ENCODE results near the gene MSMB. TPM values are rescaled to one million over a fixed set of nuclear protein-coding genes. Genes with fewer than 3 reads are reported as not detected.

Gene MSMB
- total RNA-seq, 2 donors from 2014 or later = not detected

DNA sequence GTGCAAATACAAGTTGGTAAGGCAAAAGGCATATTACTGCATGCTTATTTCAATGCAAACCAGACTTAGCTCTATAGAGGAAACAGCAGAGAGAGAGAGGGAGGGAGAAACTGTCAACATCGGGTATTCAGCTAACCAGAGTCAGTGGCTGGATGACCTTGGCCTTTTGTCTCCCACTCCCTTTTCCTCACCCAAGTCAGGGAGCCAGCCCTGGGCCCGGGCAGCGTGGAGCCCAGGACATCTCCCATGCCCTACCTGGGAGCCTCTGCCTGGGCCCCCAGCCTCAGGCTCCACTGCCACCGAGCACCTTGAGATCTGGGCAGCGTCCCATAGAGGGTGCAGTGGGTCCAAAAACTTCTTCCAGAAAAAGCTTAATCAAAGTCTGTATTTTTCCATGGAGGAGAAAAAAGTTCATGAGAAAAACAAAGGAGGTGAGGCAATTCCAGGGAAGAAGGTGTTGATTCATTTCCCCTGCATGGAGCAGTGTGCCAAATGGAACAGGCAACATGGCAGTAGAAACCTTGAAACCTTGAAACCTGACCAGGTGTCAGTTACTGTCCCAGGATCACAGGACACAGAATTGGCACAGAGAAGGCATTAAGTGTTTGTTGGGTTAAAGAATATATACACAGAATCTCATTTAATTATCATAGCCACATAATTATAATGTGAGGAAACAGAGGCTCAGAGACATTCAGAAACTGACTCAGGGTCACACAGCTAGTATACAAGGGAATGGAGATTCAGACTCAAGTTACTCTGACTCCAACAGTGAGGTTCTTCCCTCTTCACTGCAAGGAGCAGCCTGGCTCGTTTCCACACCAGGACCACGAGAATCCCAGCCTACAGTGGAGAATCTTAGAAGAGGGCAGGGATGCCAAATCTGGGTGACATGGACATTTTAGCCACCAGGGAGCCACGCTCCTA is 9.9 kb downstream of the MSMB start:
- no peak for ATAC-seq
- H3K36me3 Mint-ChIP-seq = no peaks in the 10 kb centered on the region
- peaks cover 0 to 8% of the 10 kb centered on the region in 2 donors for H3K27me3 Mint-ChIP-seq
- H3K9me3 Mint-ChIP-seq = no peaks in the 10 kb centered on the region
- DNase-seq (ENCODE audit: low spot score) = no peak
- H3K4me1 Mint-ChIP-seq (ENCODE audit: low read depth in 2 of 2) = peaks cover 0 to 2% of the 10 kb centered on the region in 2 donors
- no peak overlapping the region for H3K27ac Mint-ChIP-seq
- H3K4me3 Mint-ChIP-seq = no peak overlapping the region

DNA sequence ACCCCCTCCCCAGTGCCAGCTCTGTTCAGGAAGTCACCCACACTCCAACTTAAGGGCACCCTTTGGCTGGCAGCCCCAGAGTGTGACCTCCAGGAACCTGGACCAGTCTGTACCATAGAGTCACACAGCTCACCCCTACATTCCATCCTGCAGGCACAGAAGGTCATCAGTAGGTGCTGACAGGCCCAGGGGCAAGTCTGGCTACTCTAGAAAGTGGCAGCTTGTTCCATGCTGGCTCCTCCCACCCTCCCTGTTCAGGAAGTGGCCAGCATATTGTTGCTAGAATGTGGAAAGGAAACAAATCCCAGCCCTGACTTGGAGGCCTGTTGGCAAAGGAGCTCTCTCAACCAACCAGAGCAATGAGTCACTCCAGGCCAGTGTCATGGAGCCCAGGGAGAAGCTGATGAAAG is 12.5 kb downstream of the MSMB start:
- Mint-ChIP-seq H3K27me3 (peaks cover 0 to 8% of the 10 kb centered on the region in 2 donors), H3K27ac (no peak overlapping the region), H3K4me3 (no peak overlapping the region), H3K4me1 (ENCODE audit: low read depth in 2 of 2) (peaks cover 17% of the 10 kb centered on the region in 2 donors), H3K9me3 (no peaks in the 10 kb centered on the region), H3K36me3 (no peaks in the 10 kb centered on the region)
- ATAC-seq (no peak), DNase-seq (ENCODE audit: low spot score) (no peak)

DNA sequence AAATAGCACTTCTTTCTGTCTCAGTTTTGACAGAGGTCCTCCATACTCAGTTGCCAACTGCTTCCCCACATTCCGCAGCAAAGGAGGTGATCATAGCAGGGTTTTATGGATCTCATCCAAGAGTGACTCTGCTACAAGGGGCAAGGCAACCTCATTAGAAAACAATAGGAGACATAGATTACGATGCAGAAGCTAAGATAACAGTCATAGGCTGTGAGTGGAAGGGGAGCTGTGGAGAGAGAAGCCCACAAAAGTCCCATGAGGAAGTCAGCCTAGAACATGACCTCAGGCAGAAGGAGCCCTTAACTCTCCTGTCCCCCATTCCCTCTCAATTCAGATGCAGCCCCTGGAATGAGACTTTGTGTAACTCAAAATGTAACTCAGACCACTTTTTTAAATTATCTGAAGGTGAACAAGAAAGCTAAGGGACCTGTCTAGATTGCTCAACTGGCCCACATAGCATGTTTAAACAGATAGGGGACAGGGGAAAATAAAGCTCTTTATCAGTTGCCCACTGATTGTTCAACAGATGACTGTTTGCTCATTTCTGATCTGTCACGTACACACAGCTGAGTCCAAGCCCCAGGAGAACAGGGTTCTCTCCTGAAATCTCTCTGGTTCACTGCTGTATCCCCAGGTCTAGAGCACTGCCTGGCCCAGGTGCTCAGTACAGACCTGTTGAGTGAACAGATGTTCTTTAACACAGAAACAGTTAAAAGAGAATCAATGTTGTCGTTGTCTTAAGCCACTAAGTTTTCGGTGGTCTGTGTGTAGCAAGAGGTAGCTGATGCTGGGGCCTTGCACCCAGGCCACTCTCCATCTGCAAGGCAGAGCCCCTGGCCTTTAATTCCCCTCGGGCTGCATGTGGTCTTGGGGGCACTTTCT is 14.2 kb downstream of the MSMB start:
- DNase-seq (ENCODE audit: low spot score) (no peak), ATAC-seq (no peak)
- Mint-ChIP-seq H3K27ac (peak overlapping the region; percentile 24 to 70), H3K4me1 (ENCODE audit: low read depth in 2 of 2) (peaks cover 31 to 33% of the 10 kb centered on the region in 2 donors), H3K9me3 (no peaks in the 10 kb centered on the region), H3K27me3 (peaks cover 0 to 8% of the 10 kb centered on the region in 2 donors), H3K36me3 (no peaks in the 10 kb centered on the region), H3K4me3 (peak overlapping the region; percentile 26)

DNA sequence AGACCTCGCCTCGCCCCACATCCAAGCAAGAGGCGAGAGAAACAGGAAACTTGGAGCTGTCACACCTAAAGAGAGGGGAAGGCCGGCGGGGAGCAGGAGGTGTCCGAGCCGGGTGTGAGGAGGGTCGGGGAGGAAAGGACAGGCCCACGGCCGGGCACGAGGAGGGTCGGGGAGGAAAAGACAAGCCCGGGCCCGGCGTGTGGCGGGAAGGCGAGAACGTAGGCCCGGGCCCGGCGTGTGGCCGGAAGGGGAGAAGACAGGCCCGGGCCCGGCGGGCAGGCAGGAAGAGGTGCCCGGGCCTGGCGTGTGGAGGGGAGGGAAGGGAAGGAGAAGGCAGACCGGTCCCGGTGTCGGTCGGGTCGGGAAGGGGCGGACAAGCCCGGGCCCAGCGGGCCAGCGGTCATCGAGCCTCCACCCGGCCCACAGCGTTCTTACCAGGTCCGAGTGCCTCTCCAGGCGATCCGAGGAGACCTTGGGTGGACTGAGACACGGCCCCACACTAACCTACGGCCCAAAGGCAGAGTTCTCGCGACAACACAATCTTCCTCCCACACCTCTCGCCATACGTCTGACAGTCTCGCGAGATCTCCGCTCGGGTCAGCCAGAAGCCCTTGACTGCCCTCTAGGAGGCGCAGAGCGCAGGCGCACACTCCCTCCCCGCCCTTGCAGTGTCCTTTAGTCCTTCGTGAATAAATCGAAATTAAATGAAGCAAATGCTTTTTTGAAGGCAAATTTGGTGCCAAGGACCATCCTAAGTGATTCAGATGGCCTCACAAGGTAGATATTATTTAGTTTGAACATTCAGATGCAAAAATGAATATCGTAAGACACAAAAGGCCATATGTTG is 15.8 kb downstream of the MSMB start, which contains the start of gene NCOA4:
NCOA4 (minus strand) TSS at position 533 of the 847 bp plus-strand sequence. CDS start 13,943 bp downstream, outside the sequence.
- Mint-ChIP-seq H3K27me3 (peaks cover 0 to 3% of the 10 kb centered on the region in 2 donors), H3K27ac (peak within 1 kb of the TSS; percentile 90 to 93), H3K36me3 (no peaks in the 10 kb centered on the region), H3K4me1 (ENCODE audit: low read depth in 2 of 2) (peaks cover 43 to 45% of the 10 kb centered on the region in 2 donors), H3K4me3 (peak within 1 kb of the TSS; percentile 92), H3K9me3 (no peaks in the 10 kb centered on the region)
- DNase-seq (ENCODE audit: low spot score) (peak; percentile 97), ATAC-seq (peak; percentile 99)

DNA sequence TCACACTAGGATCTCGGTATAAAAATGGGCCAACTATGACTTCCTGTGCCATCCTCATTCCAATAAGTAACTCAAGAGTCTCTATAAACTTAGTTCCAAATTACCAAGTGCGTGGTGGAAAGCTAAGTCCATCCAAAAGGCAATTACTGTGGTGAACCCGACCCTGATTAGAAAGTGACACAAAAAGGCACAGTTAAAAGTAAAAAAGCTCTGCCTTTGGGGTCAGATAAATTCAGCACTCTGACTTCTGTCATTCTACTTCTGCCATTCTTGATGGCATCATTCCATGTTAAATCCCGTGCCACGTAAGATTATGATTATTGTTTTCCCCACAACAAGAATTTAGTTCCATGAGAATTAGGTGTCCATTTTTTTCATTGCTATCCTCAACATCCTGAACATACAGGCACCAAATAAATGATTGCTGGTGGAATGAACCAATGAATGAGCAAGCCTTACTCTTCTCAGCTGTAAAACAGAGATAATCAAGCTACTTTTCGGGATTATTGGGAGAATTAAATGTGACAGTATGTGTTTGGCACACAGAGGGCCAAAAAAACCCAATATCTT is 16.5 kb downstream of the MSMB start:
- Mint-ChIP-seq H3K36me3 (no peaks in the 10 kb centered on the region), H3K27ac (peak overlapping the region; percentile 90 to 93)
- no peak for DNase-seq (ENCODE audit: low spot score)

DNA sequence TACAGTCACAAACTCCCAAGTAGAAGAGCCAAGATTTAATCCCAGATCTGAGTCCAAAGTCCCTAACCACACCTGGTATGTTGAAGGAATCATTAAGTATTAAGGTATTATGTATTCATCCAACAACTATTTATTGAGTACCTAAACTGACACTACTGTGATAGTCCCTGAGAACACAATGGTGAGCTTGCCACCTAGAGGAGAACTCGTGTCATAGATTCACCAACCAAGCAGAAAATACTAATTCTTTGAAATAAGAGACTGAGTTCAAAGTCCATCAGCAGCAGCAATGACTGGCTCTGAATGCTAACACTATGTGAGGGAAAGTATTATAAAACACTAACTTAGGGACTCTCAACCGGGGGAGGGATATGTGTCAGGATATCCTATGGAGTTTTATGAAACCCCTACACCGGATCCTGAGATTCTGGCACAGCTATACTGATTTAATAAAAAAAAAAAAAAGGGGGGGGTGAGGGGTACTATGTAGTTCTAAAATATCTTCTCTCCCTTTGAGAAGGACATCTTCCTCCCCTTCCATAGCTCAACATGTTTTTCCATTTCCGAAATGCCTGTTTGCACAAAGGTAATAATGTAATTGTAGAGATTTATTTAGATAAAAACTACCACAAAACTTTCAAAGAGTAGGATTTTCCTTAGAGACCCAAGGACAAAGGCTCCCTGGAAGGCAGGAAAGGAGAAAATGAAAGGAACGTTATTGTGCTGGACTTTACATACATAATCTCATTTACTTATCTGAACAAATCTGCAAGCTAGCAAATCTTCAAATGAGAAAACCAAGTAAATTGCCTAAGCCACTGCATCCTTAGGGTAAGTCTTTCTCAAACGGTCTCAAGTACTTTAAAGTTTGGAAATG is 17.2 kb downstream of the MSMB start:
- H3K36me3 Mint-ChIP-seq = no peaks in the 10 kb centered on the region
- ATAC-seq (peak in 1 of 2 donors; percentile 13), DNase-seq (ENCODE audit: low spot score) (no peak)
- H3K4me1 Mint-ChIP-seq (ENCODE audit: low read depth in 2 of 2) = peaks cover 51 to 58% of the 10 kb centered on the region in 2 donors
- peak overlapping the region; percentile 90 to 93 for H3K27ac Mint-ChIP-seq
- H3K27me3 Mint-ChIP-seq = no peaks in the 10 kb centered on the region
- H3K9me3 Mint-ChIP-seq = no peaks in the 10 kb centered on the region
- peak overlapping the region; percentile 92 for H3K4me3 Mint-ChIP-seq

More for the DNA sequence above, 16.5 kb downstream of the MSMB start:
- H3K27me3 Mint-ChIP-seq = no peaks in the 10 kb centered on the region
- H3K4me1 Mint-ChIP-seq (ENCODE audit: low read depth in 2 of 2) = peaks cover 47 to 51% of the 10 kb centered on the region in 2 donors
- no peaks in the 10 kb centered on the region for H3K9me3 Mint-ChIP-seq
- no peak for ATAC-seq
- peak overlapping the region; percentile 92 for H3K4me3 Mint-ChIP-seq

DNA sequence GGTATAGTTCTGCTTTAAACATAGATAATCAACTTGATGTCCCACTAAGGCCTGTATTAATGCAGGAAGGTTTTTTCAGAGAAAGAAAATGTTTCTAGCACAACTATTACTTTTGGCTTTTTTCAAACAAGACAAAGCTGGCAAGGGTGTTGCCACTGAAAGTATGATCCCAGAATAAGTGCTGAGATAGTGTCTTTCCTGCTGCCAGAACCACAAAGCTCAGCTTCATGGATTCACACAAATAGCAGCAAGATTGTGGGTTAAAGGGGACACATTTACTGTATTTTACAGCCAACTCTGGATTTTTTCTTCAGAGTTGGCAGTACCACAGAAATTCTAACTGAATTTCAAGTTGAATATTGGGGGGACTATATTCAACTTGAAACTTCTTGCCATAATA is 20.0 kb downstream of the MSMB start:
- Mint-ChIP-seq H3K4me1 (ENCODE audit: low read depth in 2 of 2) (peaks cover 65 to 73% of the 10 kb centered on the region in 2 donors), H3K9me3 (no peaks in the 10 kb centered on the region), H3K4me3 (no peak overlapping the region), H3K27ac (no peak overlapping the region), H3K27me3 (no peaks in the 10 kb centered on the region), H3K36me3 (no peaks in the 10 kb centered on the region)
- ATAC-seq = no peak
- DNase-seq (ENCODE audit: low spot score) = no peak

DNA sequence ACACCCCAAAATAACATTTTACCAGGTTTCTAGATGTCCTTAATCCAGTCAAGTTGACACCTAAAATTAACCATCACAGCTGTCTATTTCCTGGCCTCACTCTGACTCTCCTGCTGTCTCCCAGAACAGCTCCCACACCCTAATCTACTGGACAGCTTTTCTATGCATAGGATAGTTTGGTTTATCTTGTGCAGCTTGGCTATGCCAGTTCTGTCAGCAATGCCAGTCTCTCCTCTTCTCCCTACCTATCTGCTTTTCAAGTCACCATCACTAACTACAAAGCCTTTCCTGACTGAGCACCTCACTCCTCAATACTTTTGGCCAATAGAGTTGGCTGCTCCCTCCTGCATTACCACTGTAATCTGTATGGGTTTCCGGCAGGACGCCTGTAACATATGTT is 20.7 kb downstream of the MSMB start:
- H3K9me3 Mint-ChIP-seq = no peaks in the 10 kb centered on the region
- H3K4me1 Mint-ChIP-seq (ENCODE audit: low read depth in 2 of 2) = peaks cover 67 to 76% of the 10 kb centered on the region in 2 donors
- peak overlapping the region; percentile 3 to 60 for H3K27ac Mint-ChIP-seq
- DNase-seq (ENCODE audit: low spot score) = no peak
- no peaks in the 10 kb centered on the region for H3K36me3 Mint-ChIP-seq
- H3K27me3 Mint-ChIP-seq = no peaks in the 10 kb centered on the region
- no peak overlapping the region for H3K4me3 Mint-ChIP-seq
- ATAC-seq = no peak

DNA sequence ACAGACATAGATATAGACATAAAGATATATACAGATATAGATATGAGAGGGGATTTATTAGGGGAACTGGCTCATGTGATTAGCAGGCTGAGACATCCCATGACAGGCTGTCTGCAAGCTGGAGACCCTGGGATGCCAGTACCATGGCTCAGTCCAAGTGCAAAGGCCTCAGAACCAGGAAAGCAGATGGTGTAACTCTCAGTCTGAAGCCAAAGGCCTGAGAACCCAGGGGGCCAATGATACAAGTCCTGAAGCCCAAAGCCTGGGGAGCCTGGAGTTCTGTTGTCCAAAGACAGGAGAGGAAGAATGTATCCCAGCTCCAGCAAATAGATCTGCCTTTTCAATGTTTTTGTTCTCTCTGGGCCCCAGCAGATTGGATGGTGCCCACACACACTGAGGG is 21.1 kb downstream of the MSMB start:
- Mint-ChIP-seq H3K9me3 (no peaks in the 10 kb centered on the region), H3K27me3 (no peaks in the 10 kb centered on the region), H3K27ac (peak overlapping the region in 1 of 2 donors; percentile 65), H3K4me3 (peak overlapping the region; percentile 85), H3K4me1 (ENCODE audit: low read depth in 2 of 2) (peaks cover 68 to 80% of the 10 kb centered on the region in 2 donors), H3K36me3 (no peaks in the 10 kb centered on the region)
- DNase-seq (ENCODE audit: low spot score) (no peak), ATAC-seq (no peak)

DNA sequence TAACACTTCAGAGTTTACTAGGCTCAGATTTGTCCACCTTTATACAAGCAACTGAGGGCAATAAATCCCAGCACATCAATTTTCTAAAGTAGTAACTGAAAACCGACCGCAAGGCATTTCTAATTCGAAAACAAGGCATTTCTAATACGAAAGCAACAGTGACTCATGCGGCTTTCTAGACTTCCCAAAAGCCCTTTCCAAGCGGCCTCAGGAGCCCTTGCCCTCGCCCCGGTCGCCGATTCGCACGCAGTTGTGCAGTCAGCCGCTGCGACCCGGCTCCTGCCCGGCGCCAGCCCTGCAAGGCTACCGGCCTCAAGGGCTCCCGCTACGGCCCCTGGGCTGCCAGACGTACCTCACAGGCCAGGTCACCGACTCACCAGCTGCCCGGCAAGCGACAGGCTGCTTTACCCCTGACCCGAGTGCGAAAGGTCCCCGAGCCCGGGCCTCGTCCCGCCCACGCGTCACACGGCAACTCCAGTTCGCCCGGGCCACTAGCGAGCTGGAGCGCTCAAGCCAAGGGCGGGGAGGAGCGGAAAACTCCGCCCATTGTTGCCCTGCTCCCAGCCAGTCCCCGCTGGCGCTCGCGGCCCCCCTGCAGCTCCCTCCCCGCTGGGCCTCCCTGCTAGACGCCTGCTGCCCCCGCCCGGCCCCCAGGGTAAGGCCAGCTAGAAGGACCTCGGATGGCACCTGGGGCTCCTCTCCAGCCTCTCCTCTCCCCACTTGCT is 22.9 kb downstream of the MSMB start:
- Mint-ChIP-seq H3K9me3 (no peaks in the 10 kb centered on the region), H3K27ac (peak overlapping the region; percentile 65 to 85), H3K36me3 (no peaks in the 10 kb centered on the region), H3K4me3 (peak overlapping the region; percentile 85), H3K4me1 (ENCODE audit: low read depth in 2 of 2) (peaks cover 69 to 80% of the 10 kb centered on the region in 2 donors), H3K27me3 (no peaks in the 10 kb centered on the region)
- DNase-seq (ENCODE audit: low spot score) = peak; percentile 93
- peak; percentile 96 to 97 for ATAC-seq

DNA sequence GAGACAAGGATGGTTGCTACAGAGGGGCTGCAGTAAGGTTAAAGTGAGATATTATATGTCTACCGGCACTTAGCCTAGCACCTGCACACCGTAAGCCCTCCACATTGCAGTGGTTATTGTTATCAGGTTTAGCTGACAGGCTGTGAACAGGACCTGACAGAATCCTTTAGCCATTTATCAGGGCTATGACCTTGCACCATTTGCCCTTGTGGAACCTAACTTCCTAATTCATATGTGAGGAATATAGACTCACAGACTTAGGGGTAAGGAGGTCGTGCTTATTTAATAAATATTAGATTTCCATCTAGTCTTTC is 25.8 kb downstream of the MSMB start:
- H3K27me3 Mint-ChIP-seq = no peaks in the 10 kb centered on the region
- no peaks in the 10 kb centered on the region for H3K36me3 Mint-ChIP-seq
- ATAC-seq (no peak), DNase-seq (ENCODE audit: low spot score) (no peak)
- H3K27ac Mint-ChIP-seq = peak overlapping the region; percentile 64 to 85
- H3K4me1 Mint-ChIP-seq (ENCODE audit: low read depth in 2 of 2) = peaks cover 59 to 63% of the 10 kb centered on the region in 2 donors
- H3K4me3 Mint-ChIP-seq = peak overlapping the region; percentile 73
- H3K9me3 Mint-ChIP-seq = no peaks in the 10 kb centered on the region

Data from natural killer cell treated with Interleukin-12 subunit alpha and Interleukin-12 subunit beta and Interleukin-15 and Interleukin-18, amount 100 ng/mL, for 72 hours (primary cell).